OCI-LY1 (cell line): Measurements from ENCODE around the gene ZNF79.

Experiments used
- H2AFZ ChIP-seq: fragments of 200-600 bp; sonication (generic), shearing (Covaris generic); 2 replicates; pipeline ENCODE4 v1.6.0; 2014; ENCODE audit warnings: antibody characterized with exemption, mild to moderate bottlenecking, low read length
- H3F3A ChIP-seq: fragments of 200-600 bp; sonication (generic), shearing (Covaris generic); 2 replicates; pipeline ENCODE4 v1.6.0; 2014; ENCODE audit warnings: mild to moderate bottlenecking, antibody characterized with exemption, low read length, moderate library complexity; ENCODE audit not compliant: insufficient read depth
- H3K27ac ChIP-seq: fragments of 200-600 bp; sonication (generic); 2 replicates; pipeline ENCODE4 v1.5.1; 2014; ENCODE audit warnings: low read length, mixed run types, mild to moderate bottlenecking, low read depth; ENCODE audit not compliant: poor library complexity, severe bottlenecking
- H3K27me3 ChIP-seq: fragments of 200-600 bp; sonication (generic); 2 replicates; pipeline ENCODE4 v1.6.0; 2014; ENCODE audit warnings: antibody characterized with exemption, mild to moderate bottlenecking, low read length, moderate library complexity; ENCODE audit not compliant: insufficient read depth
- H3K36me3 ChIP-seq: fragments of 200-600 bp; sonication (generic); 2 replicates; pipeline ENCODE4 v1.6.1; 2014; ENCODE audit warnings: mild to moderate bottlenecking, antibody characterized with exemption, low read length, moderate library complexity, mixed read lengths; ENCODE audit not compliant: insufficient read depth
- H3K4me1 ChIP-seq: fragments of 200-600 bp; sonication (generic); 2 replicates; pipeline ENCODE4 v1.5.1; 2014; ENCODE audit warnings: mild to moderate bottlenecking, low read length, moderate library complexity; ENCODE audit not compliant: insufficient read depth, severe bottlenecking
- H3K4me2 ChIP-seq: fragments of 200-600 bp; sonication (generic), shearing (Covaris generic); 2 replicates; pipeline ENCODE4 v1.6.1; 2014; ENCODE audit warnings: low read length
- H3K4me3 ChIP-seq: fragments of 200-600 bp; sonication (generic); 2 replicates; pipeline ENCODE4 v1.5.1; 2014; ENCODE audit warnings: low read length, low read depth, mild to moderate bottlenecking, mixed read lengths; ENCODE audit not compliant: poor library complexity, severe bottlenecking
- H3K79me2 ChIP-seq: fragments of 200-600 bp; shearing (Covaris generic); 2 replicates; pipeline ENCODE4 v1.6.1; 2016; ENCODE audit warnings: mixed run types, low read length, mixed read lengths; ENCODE audit not compliant: insufficient read depth
- H3K9ac ChIP-seq: fragments of 200-600 bp; sonication (generic), shearing (Covaris generic); 2 replicates; pipeline ENCODE4 v1.6.1; 2014; ENCODE audit warnings: mild to moderate bottlenecking, low read length, mixed read lengths
- H3K9me2 ChIP-seq: fragments of 200-600 bp; sonication (generic), shearing (Covaris generic); 2 replicates; pipeline ENCODE4 v1.6.1; 2014; ENCODE audit warnings: low read depth, mild to moderate bottlenecking, low read length, mixed read lengths
- H3K9me3 ChIP-seq: fragments of 200-600 bp; shearing (Covaris generic); 2 replicates; pipeline ENCODE4 v1.6.1; 2014; ENCODE audit warnings: low read length, mixed read lengths
- H4K20me1 ChIP-seq: fragments of 200-600 bp; sonication (generic), shearing (Covaris generic); 2 replicates; pipeline ENCODE4 v1.6.0; 2016; ENCODE audit warnings: mild to moderate bottlenecking, low read length; ENCODE audit not compliant: insufficient read depth
- CTCF ChIP-seq: fragments of 200-600 bp; sonication (generic), shearing (Covaris generic); IDR thresholded peaks from 2 replicates; pipeline ENCODE4 v1.5.1; 2017; ENCODE audit warnings: mild to moderate bottlenecking, antibody characterized with exemption, low read length, moderate library complexity, mixed read lengths
- EZH2 ChIP-seq: fragments of 200-600 bp; sonication (generic), shearing (Covaris generic); IDR thresholded peaks from 2 replicates; pipeline ENCODE4 v1.8.0; 2017; ENCODE audit warnings: borderline replicate concordance, mixed run types, mild to moderate bottlenecking, antibody characterized with exemption, low read length, moderate library complexity, mixed read lengths

The ZNF79 gene

GRCh38 chr9:127399736-127400269, 24.4 kb upstream of the ZNF79 start:
- no peak for TF ChIP-seq CTCF
- TF ChIP-seq EZH2, result no peak
- no peaks in the 10 kb centered on the region for H3K36me3 ChIP-seq
- H3K9me2 ChIP-seq, result no peaks in the 10 kb centered on the region
- H3K9me3 ChIP-seq, result no peaks in the 10 kb centered on the region
- no peak overlapping the region for H3K4me3 ChIP-seq
- H4K20me1 ChIP-seq, result no peaks in the 10 kb centered on the region
- H3K79me2 ChIP-seq, result no peaks in the 10 kb centered on the region
- H3K27me3 ChIP-seq, result no peaks in the 10 kb centered on the region
- no peak overlapping the region for H3K27ac ChIP-seq
- no peak overlapping the region for H3K9ac ChIP-seq
- no peak overlapping the region for H3K4me2 ChIP-seq
- no peaks in the 10 kb centered on the region for H3F3A ChIP-seq
- peaks cover 18% of the 10 kb centered on the region for H3K4me1 ChIP-seq
- no peak overlapping the region for H2AFZ ChIP-seq

GRCh38 chr9:127402401-127403090, 21.6 kb upstream of the ZNF79 start:
- Histone ChIP-seq H3K79me2 (no peaks in the 10 kb centered on the region), H3F3A (no peaks in the 10 kb centered on the region), H3K27ac (no peak overlapping the region), H3K4me2 (no peak overlapping the region), H3K9me2 (no peaks in the 10 kb centered on the region), H3K4me3 (no peak overlapping the region), H4K20me1 (no peaks in the 10 kb centered on the region), H3K36me3 (no peaks in the 10 kb centered on the region), H3K4me1 (peaks cover 10% of the 10 kb centered on the region), H3K9ac (no peak overlapping the region), H2AFZ (no peak overlapping the region), H3K27me3 (no peaks in the 10 kb centered on the region), H3K9me3 (no peaks in the 10 kb centered on the region)
- no peak for TF ChIP-seq EZH2
- no peak for TF ChIP-seq CTCF

- Histone ChIP-seq H3K4me1 (no peaks in the 10 kb centered on the region), H3K27me3 (no peaks in the 10 kb centered on the region), H3K36me3 (no peaks in the 10 kb centered on the region), H3K9ac (no peak overlapping the region), H3K27ac (no peak overlapping the region), H3K4me3 (no peak overlapping the region), H3K9me2 (no peaks in the 10 kb centered on the region), H4K20me1 (no peaks in the 10 kb centered on the region), H2AFZ (no peak overlapping the region), H3K9me3 (no peaks in the 10 kb centered on the region), H3K4me2 (no peak overlapping the region), H3K79me2 (no peaks in the 10 kb centered on the region), H3F3A (no peaks in the 10 kb centered on the region)
- no peak for TF ChIP-seq EZH2
- no peak for TF ChIP-seq CTCF
These were observed 20.5 kb upstream of the ZNF79 start for GRCh38 chr9:127403507-127404192.
